Activated CD8-positive, alpha-beta memory T cell treated with anti-CD3 and anti-CD28 coated beads for 48 hours (primary cell): ENCODE measurements around the gene POP4.
A peak's percentile ranks its signal among the peaks of the same experiment; 100 is the strongest.
"Not testable (repeated sequence)": the region's sequence is repeated elsewhere in the genome, so short reads cannot be mapped to it uniquely, and the experiment has no call there.

Source experiments
- DNase-seq, 3 experiments: peaks; one replicate each; pipeline ENCODE4 v3.0.0-alpha.2; 2020; ENCODE audit warnings: low read depth in 2 of 3, low spot score in 2 of 3

The POP4 gene

GRCh38 chr19:29610574-29611271, 4.6 kb downstream of the POP4 start:
- peak; percentile 51 to 64 (median 63) for DNase-seq

GRCh38 chr19:29612121-29612520, 6.0 kb downstream of the POP4 start:
- no peak for DNase-seq

DNA sequence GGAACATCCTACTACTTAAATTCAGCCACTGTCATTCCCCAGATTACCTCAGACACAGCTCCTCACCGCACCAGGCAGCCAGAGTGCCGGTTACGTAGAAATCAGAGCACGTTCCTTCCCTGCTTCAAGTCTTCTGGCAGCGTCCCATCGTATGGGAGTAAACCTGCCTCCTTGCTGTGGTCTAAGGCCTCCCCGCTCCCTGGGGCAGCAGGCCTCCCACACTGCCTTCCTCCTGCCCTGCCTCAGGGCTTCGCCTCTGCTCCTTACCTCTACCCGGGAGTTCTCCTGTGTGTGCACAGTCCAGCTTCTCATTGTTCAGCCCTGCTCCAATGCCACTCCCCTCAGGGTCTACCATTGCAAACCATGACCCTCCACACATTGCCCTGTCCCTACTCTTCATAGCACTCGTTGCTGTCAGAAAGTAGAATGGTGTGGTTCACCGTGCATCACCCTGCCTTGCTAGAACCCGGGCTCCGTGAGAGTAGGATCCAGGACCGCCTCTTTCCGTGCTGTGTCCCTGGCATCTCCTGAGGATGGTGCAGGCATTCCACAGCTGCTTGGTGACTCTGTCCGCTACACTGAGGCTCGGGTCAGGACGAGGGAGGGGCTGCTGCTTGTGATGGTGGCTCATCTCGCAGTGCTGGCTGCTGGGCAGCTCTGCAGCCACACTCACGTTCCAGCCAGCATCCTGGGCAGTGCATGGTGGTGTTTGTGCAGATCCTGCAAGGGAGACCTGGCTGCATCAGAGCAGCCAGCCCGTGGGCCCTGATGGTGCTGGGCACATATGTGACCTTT, 6.9 kb downstream of the POP4 start:
- no peak for DNase-seq

- DNase-seq: no peak
These were observed 8.0 kb downstream of the POP4 start for GRCh38 chr19:29614046-29614445.

GRCh38 chr19:29614780-29615179, 8.7 kb downstream of the POP4 start:
- DNase-seq: no peak

DNA sequence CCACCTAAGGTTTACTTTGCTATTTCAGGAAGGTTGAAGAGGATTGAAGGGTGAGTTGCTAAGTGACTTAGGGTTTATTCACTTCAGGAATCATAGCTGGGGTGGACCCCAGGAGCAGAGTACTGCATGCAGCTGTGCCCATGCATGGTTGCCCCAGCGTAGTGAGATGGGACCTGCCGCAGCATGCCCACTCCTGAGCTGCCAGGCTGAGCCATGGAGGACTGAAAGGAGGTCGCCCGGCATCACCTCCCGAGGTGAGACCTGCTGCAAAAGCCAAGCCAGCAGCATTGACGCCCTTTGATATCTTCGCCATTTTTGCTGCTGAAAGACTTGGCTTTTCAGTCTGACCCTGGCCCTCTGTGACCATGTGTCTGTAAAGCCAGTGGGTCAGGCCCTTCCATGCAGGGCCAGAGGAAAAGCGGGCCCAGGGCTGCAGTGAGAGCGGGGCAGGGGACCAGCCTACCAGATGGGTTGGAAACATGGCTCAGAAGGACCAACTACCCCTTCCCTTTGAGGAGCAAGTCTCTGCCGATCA, 9.9 kb downstream of the POP4 start:
- no peak for DNase-seq

DNA sequence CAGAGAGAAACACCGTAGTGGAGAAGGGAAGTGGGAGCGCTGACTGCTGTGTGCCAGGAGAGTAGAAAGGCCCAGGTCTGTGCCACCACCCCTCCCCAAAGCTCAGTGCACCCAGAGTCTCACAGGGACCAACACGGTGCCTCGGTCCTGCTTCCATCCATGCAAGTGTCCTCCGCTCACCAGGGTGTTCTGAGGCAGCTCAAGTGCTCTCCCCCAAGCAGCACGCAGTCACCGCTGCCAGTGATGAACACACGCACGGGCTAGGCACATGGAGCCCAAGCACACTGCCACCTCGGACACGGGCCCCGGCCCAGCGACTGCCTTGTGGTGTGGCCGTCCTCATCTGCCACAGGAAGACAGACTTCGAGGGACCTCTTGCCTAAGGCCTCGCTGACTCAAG, 10.5 kb downstream of the POP4 start:
- no peak for DNase-seq

- DNase-seq: no peak
These were observed 11.5 kb downstream of the POP4 start for GRCh38 chr19:29617366-29618266.

DNA sequence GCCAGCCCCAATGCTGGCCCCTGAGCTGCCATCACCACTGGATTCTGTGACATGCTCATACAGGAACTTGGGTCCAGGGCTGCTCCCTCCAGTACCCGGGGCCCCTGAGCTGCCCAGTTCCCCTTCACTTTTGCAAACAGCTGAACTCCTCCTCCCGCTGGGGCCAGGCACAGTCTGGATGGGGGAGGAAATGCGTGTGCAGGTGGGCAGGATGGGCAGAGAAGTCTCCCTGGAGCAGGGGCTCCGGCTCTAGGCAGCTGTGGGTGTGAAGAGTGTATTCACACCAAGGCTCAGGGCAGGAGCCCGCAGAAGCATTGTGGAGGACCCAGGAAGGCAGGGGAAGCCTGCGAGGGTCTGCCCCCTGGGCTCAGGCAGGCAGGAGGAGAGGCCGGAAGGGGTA, 12.4 kb downstream of the POP4 start:
- DNase-seq: no peak

GRCh38 chr19:29618871-29619270, 12.8 kb downstream of the POP4 start:
- DNase-seq: no peak

DNA sequence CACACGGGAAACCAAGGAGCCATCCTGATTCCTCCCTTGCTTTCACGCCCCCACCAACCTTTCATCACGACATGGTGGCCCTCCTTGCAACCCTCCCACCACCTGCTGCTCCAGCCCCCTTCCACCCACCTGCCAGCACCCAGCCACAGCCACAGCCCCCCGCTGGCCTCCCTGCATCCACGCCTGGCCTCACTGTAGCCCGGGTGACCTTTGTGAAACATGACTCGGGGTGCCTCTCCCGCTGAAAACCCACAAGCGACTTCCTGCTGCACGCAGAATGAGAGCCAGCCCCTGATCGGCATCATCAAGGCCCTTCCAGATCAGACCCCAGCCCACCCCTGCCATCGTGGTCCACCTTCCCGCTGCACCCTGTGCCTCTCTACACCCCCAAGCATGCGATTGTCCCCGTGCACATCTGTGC, 14.9 kb downstream of the POP4 start:
- peak; percentile 39 to 56 (median 53) for DNase-seq

- peak in 1 of 3 experiments; percentile 38 for DNase-seq
These were observed 16.3 kb downstream of the POP4 start for GRCh38 chr19:29622166-29623070.

GRCh38 chr19:29623726-29624488, 17.8 kb downstream of the POP4 start:
- peak; percentile 39 to 62 (median 42) for DNase-seq

GRCh38 chr19:29624489-29625185, 18.6 kb downstream of the POP4 start:
- DNase-seq: no peak

- no peak for DNase-seq
These were observed 19.1 kb downstream of the POP4 start for GRCh38 chr19:29625186-29625651.

GRCh38 chr19:29626386-29626785, 20.3 kb downstream of the POP4 start:
- no peak for DNase-seq

GRCh38 chr19:29626832-29627231, 20.7 kb downstream of the POP4 start:
- not testable (repeated sequence) for DNase-seq

DNA sequence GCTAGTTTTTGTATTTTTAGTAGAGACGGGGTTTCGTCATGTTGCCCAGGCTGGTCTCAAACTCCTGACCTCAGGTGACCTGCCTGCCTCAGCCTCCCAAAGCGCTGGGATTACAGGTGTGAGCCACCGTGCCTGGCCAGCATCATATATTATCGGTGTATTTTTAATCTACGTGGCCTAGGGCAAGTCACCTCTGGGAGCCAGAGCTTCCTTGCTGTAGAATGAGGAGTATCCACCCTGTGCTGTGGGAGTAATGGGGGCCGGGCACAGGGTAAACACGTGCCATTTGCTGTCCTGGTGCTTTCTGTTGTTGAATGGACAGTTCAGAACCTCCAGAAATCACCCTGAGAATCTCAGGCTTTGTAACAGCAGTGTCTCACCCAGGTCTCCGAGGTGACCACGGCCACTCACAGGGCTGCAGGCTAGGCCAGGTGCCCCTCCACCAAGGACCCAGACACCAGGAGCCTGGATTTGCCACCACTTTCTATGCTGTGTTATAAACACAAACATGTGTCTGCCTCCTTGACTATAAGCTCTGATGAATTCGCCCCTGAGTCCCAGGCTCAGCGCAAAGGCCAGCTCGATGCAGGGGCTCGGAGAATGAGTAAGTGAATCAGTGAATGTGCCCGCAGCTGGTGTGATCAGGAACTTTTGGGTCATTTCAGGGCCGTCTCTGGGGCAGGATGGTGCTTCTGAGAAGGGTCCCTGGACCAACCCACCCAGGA, 22.7 kb downstream of the POP4 start:
- DNase-seq: no peak
